Measurements from ENCODE around the gene UPP2. TPM values are rescaled to one million over a fixed set of nuclear protein-coding genes. Genes with fewer than 3 reads are reported as not detected.
A peak's percentile ranks its signal among the peaks of the same experiment; 100 is the strongest.

UPP2 gene
- total RNA-seq, 4 donors from 2014 or later, result not detected

- Histone ChIP-seq H3K27ac (peak overlapping the region in 3 of 4 donors; percentile 61 to 92 (median 88)), H3K4me3 (peak overlapping the region in 1 of 4 donors; percentile 17), H3K36me3 (no peaks in the 10 kb centered on the region), H3K27me3 (no peaks in the 10 kb centered on the region), H3K9me3 (no peaks in the 10 kb centered on the region), H3K4me1 (peaks cover 0 to 22% (median 0%) of the 10 kb centered on the region in 4 donors)
- DNase-seq, result no peak
- TF ChIP-seq POLR2A (IDR thresholded peaks at IDR 0.05) (no peak), CTCF (IDR thresholded peaks at IDR 0.05) (no peak)
Measured at GRCh38 chr2:158131483-158131912, 29.8 kb downstream of the UPP2 start.

GRCh38 chr2:158131919-158132566 lies 30.4 kb downstream of the UPP2 start:
- Histone ChIP-seq H3K27me3 (no peaks in the 10 kb centered on the region), H3K4me1 (peaks cover 0 to 21% (median 0%) of the 10 kb centered on the region in 4 donors), H3K27ac (peak overlapping the region in 3 of 4 donors; percentile 61 to 92 (median 88)), H3K4me3 (peak overlapping the region in 1 of 4 donors; percentile 17), H3K36me3 (no peaks in the 10 kb centered on the region), H3K9me3 (no peaks in the 10 kb centered on the region)
- peak in 1 of 3 donors; percentile 69 for DNase-seq
- TF ChIP-seq POLR2A (IDR thresholded peaks at IDR 0.05), result peak in 1 of 2 donors; percentile 26
- peak in 1 of 6 experiments; percentile 19 for TF ChIP-seq CTCF (IDR thresholded peaks at IDR 0.05)

GRCh38 chr2:158134055-158134454 lies 32.4 kb downstream of the UPP2 start:
- Histone ChIP-seq H3K9me3 (no peaks in the 10 kb centered on the region), H3K4me1 (peaks cover 0 to 11% (median 0%) of the 10 kb centered on the region in 4 donors), H3K4me3 (no peak overlapping the region), H3K27me3 (no peaks in the 10 kb centered on the region), H3K27ac (no peak overlapping the region), H3K36me3 (no peaks in the 10 kb centered on the region)
- DNase-seq, result no peak
- TF ChIP-seq CTCF (IDR thresholded peaks at IDR 0.05) (no peak), POLR2A (IDR thresholded peaks at IDR 0.05) (no peak)

- DNase-seq, result peak in 2 of 3 donors; percentile 65 to 83
- Histone ChIP-seq H3K4me3 (no peak overlapping the region), H3K36me3 (no peaks in the 10 kb centered on the region), H3K9me3 (no peaks in the 10 kb centered on the region), H3K27ac (no peak overlapping the region), H3K27me3 (no peaks in the 10 kb centered on the region), H3K4me1 (peaks cover 0 to 5% (median 0%) of the 10 kb centered on the region in 4 donors)
- peak in 3 of 6 experiments; percentile 33 to 45 (median 41) for TF ChIP-seq CTCF (IDR thresholded peaks at IDR 0.05)
- no peak for TF ChIP-seq POLR2A (IDR thresholded peaks at IDR 0.05)
Measured at GRCh38 chr2:158134655-158135054, 33.0 kb downstream of the UPP2 start.

- H3K9me3 ChIP-seq, result no peaks in the 10 kb centered on the region
- H3K27me3 ChIP-seq, result no peaks in the 10 kb centered on the region
- H3K4me1 ChIP-seq, result peaks cover 0 to 5% (median 0%) of the 10 kb centered on the region in 4 donors
- no peak overlapping the region for H3K4me3 ChIP-seq
- no peak overlapping the region for H3K27ac ChIP-seq
- no peak for TF ChIP-seq CTCF (IDR thresholded peaks at IDR 0.05)
- TF ChIP-seq POLR2A (IDR thresholded peaks at IDR 0.05), result no peak
- H3K36me3 ChIP-seq, result no peaks in the 10 kb centered on the region
- DNase-seq, result no peak
Measured at GRCh38 chr2:158135096-158135495, 33.4 kb downstream of the UPP2 start.

Data from Peyer's patch (tissue), 4 donors.